GM12874 (cell line): ENCODE results near the gene PSMB10.

Experiments used
- CTCF ChIP-seq: IDR thresholded peaks from 2 replicates; pipeline ENCODE4 v1.5.1; 2011; ENCODE audit warnings: low read depth, mild to moderate bottlenecking, control low read depth, low read length, moderate library complexity; ENCODE audit not compliant: insufficient read depth

The PSMB10 gene

GRCh38 chr16:67915831-67916723 lies 20.6 kb downstream of the PSMB10 start:
- no peak for TF ChIP-seq CTCF

- TF ChIP-seq CTCF = no peak
Measured at GRCh38 chr16:67914758-67915495, 21.7 kb downstream of the PSMB10 start.

GRCh38 chr16:67910158-67910557 lies 26.5 kb downstream of the PSMB10 start:
- no peak for TF ChIP-seq CTCF

- TF ChIP-seq CTCF = no peak
Measured at GRCh38 chr16:67909056-67909742, 27.5 kb downstream of the PSMB10 start.

- TF ChIP-seq CTCF = no peak
Measured at GRCh38 chr16:67907397-67908180, 29.1 kb downstream of the PSMB10 start.

GRCh38 chr16:67902831-67903230 lies 33.8 kb downstream of the PSMB10 start:
- TF ChIP-seq CTCF = no peak
